Astrocyte of the cerebellum (primary cell): ENCODE results near the gene AVPR1B.

Source experiments
- DNase-seq: peaks from one replicate; pipeline ENCODE4 v3.0.0-alpha.2; 2011; ENCODE audit warnings: low read depth
- H3K4me3 ChIP-seq: 2 replicates; pipeline ENCODE4 v1.5.1; 2011; ENCODE audit warnings: mild to moderate bottlenecking, low read depth, low read length, moderate library complexity
- in situ Hi-C: cut with HindIII; loops from 2 replicates; pipeline ENCODE4 v1.10.0; 2017; ENCODE audit warnings: low sequenced_read_pairs
- TF ChIP-seq, protein P1 (sequence below): IDR thresholded peaks from 2 replicates; pipeline ENCODE4 v1.5.1; 2012; ENCODE audit warnings: low read length, low read depth, moderate library complexity, mild to moderate bottlenecking; ENCODE audit errors: missing control alignments

Gene AVPR1B

DNA sequence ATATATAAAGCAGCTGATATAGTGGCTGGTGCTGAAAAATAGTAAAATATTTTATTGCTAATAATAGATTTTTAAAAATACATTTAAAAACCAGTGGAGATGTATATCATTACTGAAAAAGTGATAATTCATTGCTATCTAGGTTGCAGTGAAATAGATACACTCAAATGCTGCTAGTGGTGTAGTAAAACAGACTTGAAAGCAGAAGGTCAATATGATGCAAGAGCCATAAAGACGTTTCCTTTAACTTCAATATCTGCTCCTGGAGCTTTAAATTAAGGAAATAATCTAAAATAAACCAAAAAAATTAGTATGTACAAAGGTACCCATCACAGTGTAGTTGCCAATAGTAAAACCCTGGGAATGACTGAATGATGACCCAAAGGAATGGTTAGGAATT is 38.1 kb downstream of the AVPR1B start:
- in situ Hi-C loops, result no loop called here
- TF ChIP-seq, protein P1, sequence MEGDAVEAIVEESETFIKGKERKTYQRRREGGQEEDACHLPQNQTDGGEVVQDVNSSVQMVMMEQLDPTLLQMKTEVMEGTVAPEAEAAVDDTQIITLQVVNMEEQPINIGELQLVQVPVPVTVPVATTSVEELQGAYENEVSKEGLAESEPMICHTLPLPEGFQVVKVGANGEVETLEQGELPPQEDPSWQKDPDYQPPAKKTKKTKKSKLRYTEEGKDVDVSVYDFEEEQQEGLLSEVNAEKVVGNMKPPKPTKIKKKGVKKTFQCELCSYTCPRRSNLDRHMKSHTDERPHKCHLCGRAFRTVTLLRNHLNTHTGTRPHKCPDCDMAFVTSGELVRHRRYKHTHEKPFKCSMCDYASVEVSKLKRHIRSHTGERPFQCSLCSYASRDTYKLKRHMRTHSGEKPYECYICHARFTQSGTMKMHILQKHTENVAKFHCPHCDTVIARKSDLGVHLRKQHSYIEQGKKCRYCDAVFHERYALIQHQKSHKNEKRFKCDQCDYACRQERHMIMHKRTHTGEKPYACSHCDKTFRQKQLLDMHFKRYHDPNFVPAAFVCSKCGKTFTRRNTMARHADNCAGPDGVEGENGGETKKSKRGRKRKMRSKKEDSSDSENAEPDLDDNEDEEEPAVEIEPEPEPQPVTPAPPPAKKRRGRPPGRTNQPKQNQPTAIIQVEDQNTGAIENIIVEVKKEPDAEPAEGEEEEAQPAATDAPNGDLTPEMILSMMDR, result no peak
- DNase-seq, result no peak
- H3K4me3 ChIP-seq, result no peak overlapping the region

DNA sequence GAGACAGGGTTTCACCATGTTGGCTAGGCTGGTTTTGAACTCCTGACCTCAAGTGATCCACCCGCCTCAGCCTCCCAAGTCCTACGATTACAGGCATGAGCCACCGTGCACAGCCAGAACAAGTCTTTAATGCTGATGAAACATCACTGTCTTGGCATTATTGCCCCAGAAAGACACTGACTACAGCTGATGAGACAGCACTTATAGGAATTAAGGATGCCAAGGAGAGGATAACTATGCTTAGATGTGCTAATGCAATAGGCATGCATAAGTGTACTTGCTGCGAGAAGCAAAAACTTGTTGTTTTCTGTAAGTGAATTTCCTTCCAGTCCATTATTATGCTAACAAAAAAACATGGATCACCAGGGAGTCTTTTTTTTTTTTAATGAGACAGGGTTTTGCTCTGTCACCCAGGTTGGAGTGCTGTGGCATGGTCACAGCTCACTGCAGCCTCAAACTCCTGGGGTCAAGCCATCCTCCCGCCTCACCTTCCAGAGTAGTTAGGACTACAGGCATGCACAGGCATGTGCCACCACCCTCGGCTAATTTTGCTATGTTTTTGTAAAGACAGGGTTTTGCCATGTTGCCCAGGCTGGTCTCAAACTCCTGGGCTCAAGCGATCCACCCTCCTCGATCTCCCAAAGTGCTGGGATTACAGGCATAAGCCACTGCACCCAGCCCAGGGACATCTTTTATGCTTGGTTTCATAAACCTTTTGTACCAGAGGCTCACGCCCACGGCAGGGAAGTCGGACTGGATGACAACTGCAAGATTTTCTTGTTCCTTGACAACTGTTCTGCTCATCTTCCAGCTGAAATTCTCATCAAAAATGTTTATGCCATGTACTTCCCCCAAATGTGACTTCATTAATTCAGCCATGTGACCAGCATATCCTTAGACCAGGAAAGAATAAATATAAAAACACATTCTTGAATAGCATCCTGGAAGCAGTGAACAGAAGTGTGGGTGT is 41.1 kb downstream of the AVPR1B start:
- DNase-seq, result no peak
- in situ Hi-C loops, result no loop called here
- H3K4me3 ChIP-seq, result no peak overlapping the region
- TF ChIP-seq, protein P1, result no peak

- in situ Hi-C loops, result no loop called here
- TF ChIP-seq, protein P1, result peak; percentile 7
- no peak for DNase-seq
- no peak overlapping the region for H3K4me3 ChIP-seq
These were observed 42.3 kb downstream of the AVPR1B start for GRCh38 chr1:206074839-206075238.

- H3K4me3 ChIP-seq, result no peak overlapping the region
- in situ Hi-C loops, result no loop called here
- TF ChIP-seq, protein P1, result no peak
- no peak for DNase-seq
These were observed 46.4 kb downstream of the AVPR1B start for GRCh38 chr1:206070627-206071304.

- DNase-seq, result no peak
- in situ Hi-C loops, result no loop called here
These were observed 48.9 kb downstream of the AVPR1B start for GRCh38 chr1:206068314-206068713.

More at GRCh38 chr1:206068314-206068713, 48.9 kb downstream of the AVPR1B start:
- TF ChIP-seq, protein P1, result no peak
- no peak overlapping the region for H3K4me3 ChIP-seq
